Endodermal cell (in vitro differentiated cells): Measurements from ENCODE around the gene MAP3K20. TPM values are rescaled to one million over a fixed set of nuclear protein-coding genes. Genes with fewer than 3 reads are reported as not detected.

Source experiments
- DNase-seq: peaks from one replicate; pipeline ENCODE4 v3.0.0-alpha.2; 2017
- H3K27ac ChIP-seq: 2 replicates; pipeline ENCODE4 v1.5.1; 2013; ENCODE audit warnings: mild to moderate bottlenecking, low read depth, low read length, moderate library complexity
- H3K27me3 ChIP-seq: 2 replicates; pipeline ENCODE4 v1.6.1; 2013; ENCODE audit warnings: mild to moderate bottlenecking, low read length, moderate library complexity; ENCODE audit not compliant: insufficient read depth, control insufficient read depth, poor library complexity, severe bottlenecking
- H3K36me3 ChIP-seq: 2 replicates; pipeline ENCODE4 v1.7.0; 2013; ENCODE audit warnings: mild to moderate bottlenecking, low read length, moderate library complexity; ENCODE audit not compliant: control insufficient read depth, insufficient read depth
- H3K4me1 ChIP-seq: one replicate; pipeline ENCODE4 v1.7.0; 2013; ENCODE audit warnings: low read length; ENCODE audit not compliant: control insufficient read depth, insufficient read depth
- H3K4me3 ChIP-seq: 2 replicates; pipeline ENCODE4 v1.5.1; 2013; ENCODE audit warnings: mild to moderate bottlenecking, low read length, moderate library complexity
- H3K9ac ChIP-seq: 2 replicates; pipeline ENCODE4 v1.6.1; 2013; ENCODE audit warnings: mild to moderate bottlenecking, low read length, moderate library complexity; ENCODE audit not compliant: poor library complexity, severe bottlenecking; ENCODE audit errors: extremely low read depth
- H3K9me3 ChIP-seq: 2 replicates; pipeline ENCODE4 v1.6.1; 2013; ENCODE audit warnings: mild to moderate bottlenecking, low read length, moderate library complexity; ENCODE audit not compliant: control insufficient read depth
- H3K27ac Mint-ChIP-seq: 2 replicates; pipeline ENCODE4 v1.8.0; 2020; ENCODE audit warnings: mixed read lengths
- H3K27me3 Mint-ChIP-seq: 2 replicates; pipeline ENCODE4 v1.8.0; 2021; ENCODE audit warnings: mild to moderate bottlenecking, mixed read lengths; ENCODE audit not compliant: insufficient read depth
- H3K36me3 Mint-ChIP-seq: 2 replicates; pipeline ENCODE4 v1.8.0; 2020; ENCODE audit warnings: low read depth, mixed read lengths
- H3K4me1 Mint-ChIP-seq: 2 replicates; pipeline ENCODE4 v1.8.0; 2020; ENCODE audit warnings: mixed read lengths
- H3K4me3 Mint-ChIP-seq: 2 replicates; pipeline ENCODE4 v1.8.0; 2020; ENCODE audit warnings: mild to moderate bottlenecking, moderate library complexity, mixed read lengths
- H3K9me3 Mint-ChIP-seq: 2 replicates; pipeline ENCODE4 v1.8.0; 2020; ENCODE audit warnings: mild to moderate bottlenecking, mixed read lengths
- CTCF ChIP-seq: fragments of 200-600 bp; sonication (generic); conservative IDR thresholded peaks from 2 replicates; pipeline ENCODE4 v1.5.0; 2021; ENCODE audit warnings: antibody characterized with exemption, mild to moderate bottlenecking
- WGBS, 2 experiments: methylation state at CpG; one replicate each; pipeline versions ENCODE4 v1.1.5 to v1.1.7; 2013; ENCODE audit warnings: missing lambda C conversion rate in 2 of 2, mixed read lengths in 1 of 2; ENCODE audit not compliant: insufficient coverage in 1 of 2, insufficient read length in 1 of 2; 5-methylcytosine and 5-hydroxymethylcytosine counted together
- total RNA-seq, 2 donors: library from RNA; stranded (reverse); fragmentation: NEBNext Ultra II Directional in 1 of 2; extraction: Animal tissue kit (Norgen Biotek cat#: 25700) in 1 of 2; gene quantifications; 2 replicates in 1 of 2; 3 replicates in 1 of 2; pipeline ENCODE4 v1.2.1, GENCODE V29; 2021

Gene MAP3K20
- total RNA-seq, 2 donors from 2014 or later = 29.4 to 29.9 TPM

- DNase-seq = no peak
- Mint-ChIP-seq H3K4me3 (no peak overlapping the region), H3K9me3 (no peaks in the 10 kb centered on the region), H3K27ac (no peak overlapping the region), H3K36me3 (peaks cover 3% of the 10 kb centered on the region), H3K27me3 (peaks cover under 1% of the 10 kb centered on the region), H3K4me1 (peaks cover 15% of the 10 kb centered on the region)
- WGBS, 2 experiments = 98 to 100% methylated on average over 3 to 6 of the region's 6 CpGs
- Histone ChIP-seq H3K27me3 (no peaks in the 10 kb centered on the region), H3K27ac (no peak overlapping the region), H3K9ac (no peak overlapping the region), H3K9me3 (no peaks in the 10 kb centered on the region), H3K4me3 (no peak overlapping the region), H3K4me1 (no peaks in the 10 kb centered on the region), H3K36me3 (no peaks in the 10 kb centered on the region)
- no peak for TF ChIP-seq CTCF
Observed at GRCh38 chr2:173079973-173080860, 4.6 kb downstream of the MAP3K20 start.

DNA sequence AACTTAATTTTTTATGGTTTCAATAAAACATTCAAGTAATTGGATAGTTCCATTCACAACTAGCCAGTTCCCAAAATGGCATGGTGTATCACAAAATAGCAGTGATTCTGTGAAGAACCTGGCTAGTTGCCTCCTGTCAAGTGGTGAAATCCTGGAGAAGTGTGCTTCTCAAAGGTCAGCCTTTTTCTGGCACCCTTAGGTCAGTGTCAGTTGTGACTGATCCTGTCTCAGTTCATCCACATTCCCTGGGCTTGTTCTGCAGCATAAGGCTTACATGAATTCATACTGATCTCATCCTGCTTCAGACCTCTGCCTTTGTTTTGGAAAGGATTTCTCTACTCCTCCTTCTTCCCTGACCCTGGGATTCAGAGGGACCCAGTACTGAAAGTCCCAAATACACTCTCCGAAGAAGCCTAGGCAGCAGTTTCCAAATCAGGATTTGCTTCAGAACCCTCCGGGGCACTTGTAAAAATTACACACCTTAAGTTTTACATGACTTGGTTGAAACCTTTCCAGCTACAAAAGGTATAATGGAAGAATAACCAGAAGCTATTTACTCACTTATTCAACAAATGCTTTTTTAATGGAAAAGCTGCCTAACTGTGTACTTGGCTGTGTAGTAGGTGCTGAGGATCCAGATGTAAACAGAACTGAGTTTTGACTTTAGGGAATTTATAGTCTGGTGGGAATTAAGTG lies 11.0 kb downstream of the MAP3K20 start:
- Mint-ChIP-seq H3K36me3 (peaks cover 5% of the 10 kb centered on the region), H3K27ac (no peak overlapping the region), H3K27me3 (no peaks in the 10 kb centered on the region), H3K4me1 (peaks cover 34% of the 10 kb centered on the region), H3K4me3 (no peak overlapping the region), H3K9me3 (no peaks in the 10 kb centered on the region)
- Histone ChIP-seq H3K27me3 (no peaks in the 10 kb centered on the region), H3K4me3 (no peak overlapping the region), H3K4me1 (peaks cover 7% of the 10 kb centered on the region), H3K27ac (no peak overlapping the region), H3K9me3 (no peaks in the 10 kb centered on the region), H3K9ac (no peak overlapping the region), H3K36me3 (no peaks in the 10 kb centered on the region)
- DNase-seq = no peak
- 94% methylated on average over 2 of the region's 2 CpGs; no CpG with 5 or more reads in 1 of the 2 experiments for WGBS, 2 experiments
- no peak for TF ChIP-seq CTCF

GRCh38 chr2:173087214-173087581 lies 11.6 kb downstream of the MAP3K20 start:
- Histone ChIP-seq H3K27ac (no peak overlapping the region), H3K27me3 (no peaks in the 10 kb centered on the region), H3K9me3 (no peaks in the 10 kb centered on the region), H3K36me3 (peaks cover 4% of the 10 kb centered on the region), H3K4me3 (no peak overlapping the region), H3K9ac (no peak overlapping the region), H3K4me1 (peaks cover 7% of the 10 kb centered on the region)
- Mint-ChIP-seq H3K27me3 (no peaks in the 10 kb centered on the region), H3K27ac (no peak overlapping the region), H3K4me3 (no peak overlapping the region), H3K9me3 (no peaks in the 10 kb centered on the region), H3K4me1 (peaks cover 37% of the 10 kb centered on the region), H3K36me3 (peaks cover 3% of the 10 kb centered on the region)
- 91 to 100% methylated on average over 1 of the region's 1 CpG for WGBS, 2 experiments
- TF ChIP-seq CTCF = no peak
- no peak for DNase-seq
